H1 (cell line): ENCODE data around the gene PMF1. TPM values are rescaled to one million over a fixed set of nuclear protein-coding genes. Genes with fewer than 3 reads are reported as not detected.

Experiments
- ASH2L ChIP-seq: fragments of 200-600, 300-600 bp; sonication (generic); IDR thresholded peaks from one replicate; pipeline ENCODE4 v1.7.1; 2017; ENCODE audit warnings: low read length
- BCL11A ChIP-seq, 2 experiments: IDR thresholded peaks; one replicate each; pipeline ENCODE4 v1.6.1; 2011; ENCODE audit warnings: low read depth in 2 of 2, low read length in 2 of 2, mild to moderate bottlenecking in 2 of 2
- BRCA1 ChIP-seq: IDR thresholded peaks from 2 replicates; pipeline ENCODE4 v1.6.1; 2012; ENCODE audit warnings: low read depth, low read length, improper control_type of control experiment
- CBX5 ChIP-seq: fragments of 300-800, 300-1000 bp; sonication (generic); IDR thresholded peaks from 2 replicates; pipeline ENCODE4 v1.7.1; 2016; ENCODE audit warnings: antibody characterized with exemption, low read length, low read depth
- EGR1 ChIP-seq: IDR thresholded peaks from 2 replicates; pipeline ENCODE4 v1.6.1; 2011; ENCODE audit warnings: low read depth, low read length, borderline replicate concordance
- HDAC2 ChIP-seq, 2 experiments: fragments of 300-600 bp in 1 of 2; sonication (generic) in 1 of 2; IDR thresholded peaks; 2 replicates each; pipeline ENCODE4 v1.6.1; 2011 to 2012; ENCODE audit warnings: low read depth in 2 of 2, low read length in 2 of 2, mild to moderate bottlenecking in 2 of 2, moderate library complexity in 2 of 2, borderline replicate concordance in 1 of 2, inconsistent platforms in 1 of 2
- JUN ChIP-seq: IDR thresholded peaks from 2 replicates; pipeline ENCODE4 v1.6.1; 2011; ENCODE audit warnings: low read depth, mild to moderate bottlenecking, improper control_type of control experiment, low read length
- KDM1A ChIP-seq: fragments of 200-600, 300-600 bp; sonication (generic); IDR thresholded peaks from 2 replicates; pipeline ENCODE4 v1.7.1; 2016; ENCODE audit warnings: mild to moderate bottlenecking, low read length, borderline replicate concordance
- KDM5A ChIP-seq: fragments of 200-600 bp; IDR thresholded peaks from 2 replicates; pipeline ENCODE4 v1.7.1; 2012; ENCODE audit warnings: mild to moderate bottlenecking, low read length, inconsistent platforms, mixed read lengths
- POLR2AphosphoS5 ChIP-seq: IDR thresholded peaks from 2 replicates; pipeline ENCODE4 v1.6.1; 2011; ENCODE audit warnings: low read depth, low read length
- SP1 ChIP-seq: IDR thresholded peaks from 2 replicates; pipeline ENCODE4 v1.6.1; 2011; ENCODE audit warnings: low read depth, low read length
- SP4 ChIP-seq: IDR thresholded peaks from 2 replicates; pipeline ENCODE4 v1.6.1; 2012; ENCODE audit warnings: low read length, inconsistent platforms
- SRF ChIP-seq: IDR thresholded peaks from 2 replicates; pipeline ENCODE4 v1.6.1; 2011; ENCODE audit warnings: mild to moderate bottlenecking, low read depth, low read length, moderate library complexity
- TAF1 ChIP-seq: IDR thresholded peaks from 2 replicates; pipeline ENCODE4 v1.6.1; 2011; ENCODE audit warnings: mild to moderate bottlenecking, low read depth, low read length
- TEAD4 ChIP-seq: IDR thresholded peaks from 2 replicates; pipeline ENCODE4 v1.6.1; 2012; ENCODE audit warnings: low read depth, low read length, inconsistent platforms, mixed read lengths
- ZNF274 ChIP-seq: IDR thresholded peaks from 2 replicates; pipeline ENCODE4 v1.7.0; 2012; ENCODE audit warnings: low read length, borderline replicate concordance; ENCODE audit errors: extremely low read depth
- polyA plus RNA-seq, 7 experiments: library from polyadenylated mRNA; depleted of rRNA in 3 of 7; stranded (reverse) in 5 of 7; unstranded in 2 of 7; fragments of >200 nt in 5 of 7; fragments of 200-250 nt in 2 of 7; gene quantifications; 1 replicate in 5 of 7; 2 replicates in 1 of 7; 4 replicates in 1 of 7; pipeline versions ENCODE4 v1.2.1 to v1.2.3, GENCODE V29; 2011 to 2013; ENCODE audit warnings: missing spikeins in 2 of 7, mixed read lengths in 2 of 7
- total RNA-seq: library from RNA; stranded (reverse); fragmentation: NEBNext Ultra II Directional; extraction: Animal tissue kit (Norgen Biotek cat#: 25700); gene quantifications from 2 replicates; pipeline ENCODE4 v1.2.1, GENCODE V29; 2021
- TF ChIP-seq, protein P1 (sequence below): IDR thresholded peaks from 2 replicates; pipeline ENCODE4 v1.6.1; 2011; ENCODE audit warnings: low read length, improper control_type of control experiment
- TF ChIP-seq, protein P2 (sequence below), 3 experiments: IDR thresholded peaks; 1 replicate in 2 of 3; 2 replicates in 1 of 3; pipeline versions ENCODE4 v1.5.1 to v1.6.1; 2011; ENCODE audit warnings: low read length in 3 of 3, mild to moderate bottlenecking in 3 of 3, inconsistent platforms in 2 of 3, low read depth in 1 of 3, moderate library complexity in 1 of 3; ENCODE audit not compliant: insufficient read depth in 1 of 3; ENCODE audit errors: control extremely low read depth in 1 of 3

Gene PMF1
- total and polyA plus RNA-seq, 2 of the 8 experiments (the other 6 are each of a cell fraction or from before 2014, with no cell fraction given) = 113 to 296 TPM

DNA sequence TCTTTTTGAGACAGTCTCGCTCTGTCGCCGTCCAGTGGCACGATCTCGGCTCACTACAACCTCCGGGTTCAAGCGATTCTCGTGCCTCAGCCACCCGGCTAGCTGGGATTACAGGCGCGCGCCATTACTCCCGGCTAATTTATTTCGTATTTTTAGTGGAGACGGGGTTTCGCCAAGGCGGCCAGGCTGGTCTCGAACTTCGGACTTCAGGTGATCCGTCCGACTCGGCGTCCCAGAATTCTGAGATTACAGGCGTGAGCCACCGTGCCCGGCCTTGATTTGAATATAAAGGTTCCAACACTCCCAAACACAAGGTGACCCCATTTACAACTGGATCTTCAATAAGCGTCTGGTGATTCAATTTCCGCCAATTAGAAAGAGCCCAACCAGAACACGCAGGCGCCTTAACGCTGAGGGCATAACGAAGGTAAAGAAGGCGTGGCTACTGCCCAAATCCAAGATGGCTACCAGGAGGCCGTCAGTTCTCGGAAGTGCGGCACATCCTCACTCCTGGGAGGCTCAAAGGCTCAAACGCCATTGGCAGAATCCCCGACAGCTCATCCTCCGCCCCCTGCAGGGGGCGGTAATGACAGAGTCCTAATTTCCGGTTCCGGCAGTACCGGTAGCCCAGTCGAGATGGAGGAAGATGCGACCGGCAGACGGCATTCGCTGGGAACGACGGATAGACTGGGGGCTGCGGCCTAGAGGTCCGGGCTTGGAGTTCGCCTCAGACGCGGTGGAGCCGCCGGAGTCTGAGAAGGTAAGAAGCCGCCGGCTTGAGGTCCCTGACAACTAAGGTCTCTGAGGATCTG lies 19.1 kb upstream of the PMF1 start, which contains the start of gene SLC25A44 (continued):
- TF ChIP-seq POLR2AphosphoS5 (no peak), TEAD4 (no peak), TAF1 (peak; percentile 79; the same call in 1 of the 2 replicates), ZNF274 (no peak), KDM1A (0 out of 2 replicates have a peak, but pooled peaks have one; percentile 16), CBX5 (no peak), SP1 (peak; percentile 91), BRCA1 (no peak), SP4 (peak; percentile 93), EGR1 (peak; percentile 68; the same call in 1 of the 2 replicates), KDM5A (peak; percentile 69; the same call in 1 of the 2 replicates), SRF (no peak), BCL11A (IDR thresholded peaks at IDR 0.05; ENCODE audit: low read depth in 2 of 2, low read length in 2 of 2) (no peak), HDAC2 (IDR thresholded peaks at IDR 0.05; ENCODE audit: borderline replicate concordance in 1 of 2, low read depth in 2 of 2, low read length in 2 of 2) (0 out of 4 replicates have a peak, but pooled peaks of 1 of the 2 experiments have one; percentile 81), JUN (no peak), ASH2L (peak; percentile 27)
- TF ChIP-seq, protein P1, sequence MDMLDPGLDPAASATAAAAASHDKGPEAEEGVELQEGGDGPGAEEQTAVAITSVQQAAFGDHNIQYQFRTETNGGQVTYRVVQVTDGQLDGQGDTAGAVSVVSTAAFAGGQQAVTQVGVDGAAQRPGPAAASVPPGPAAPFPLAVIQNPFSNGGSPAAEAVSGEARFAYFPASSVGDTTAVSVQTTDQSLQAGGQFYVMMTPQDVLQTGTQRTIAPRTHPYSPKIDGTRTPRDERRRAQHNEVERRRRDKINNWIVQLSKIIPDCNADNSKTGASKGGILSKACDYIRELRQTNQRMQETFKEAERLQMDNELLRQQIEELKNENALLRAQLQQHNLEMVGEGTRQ = no peak
- TF ChIP-seq, protein P2, sequence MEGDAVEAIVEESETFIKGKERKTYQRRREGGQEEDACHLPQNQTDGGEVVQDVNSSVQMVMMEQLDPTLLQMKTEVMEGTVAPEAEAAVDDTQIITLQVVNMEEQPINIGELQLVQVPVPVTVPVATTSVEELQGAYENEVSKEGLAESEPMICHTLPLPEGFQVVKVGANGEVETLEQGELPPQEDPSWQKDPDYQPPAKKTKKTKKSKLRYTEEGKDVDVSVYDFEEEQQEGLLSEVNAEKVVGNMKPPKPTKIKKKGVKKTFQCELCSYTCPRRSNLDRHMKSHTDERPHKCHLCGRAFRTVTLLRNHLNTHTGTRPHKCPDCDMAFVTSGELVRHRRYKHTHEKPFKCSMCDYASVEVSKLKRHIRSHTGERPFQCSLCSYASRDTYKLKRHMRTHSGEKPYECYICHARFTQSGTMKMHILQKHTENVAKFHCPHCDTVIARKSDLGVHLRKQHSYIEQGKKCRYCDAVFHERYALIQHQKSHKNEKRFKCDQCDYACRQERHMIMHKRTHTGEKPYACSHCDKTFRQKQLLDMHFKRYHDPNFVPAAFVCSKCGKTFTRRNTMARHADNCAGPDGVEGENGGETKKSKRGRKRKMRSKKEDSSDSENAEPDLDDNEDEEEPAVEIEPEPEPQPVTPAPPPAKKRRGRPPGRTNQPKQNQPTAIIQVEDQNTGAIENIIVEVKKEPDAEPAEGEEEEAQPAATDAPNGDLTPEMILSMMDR (IDR thresholded peaks at IDR 0.05; ENCODE audit: control extremely low read depth in 1 of 3, insufficient read depth in 1 of 3, low read depth in 1 of 3, low read length in 3 of 3) = peak; percentile 25 to 52 (median 51)
